HepG2 (cell line): Measurements from ENCODE around the gene ATP6V0A1. TPM values are rescaled to one million over a fixed set of nuclear protein-coding genes. Genes with fewer than 3 reads are reported as not detected.

Experiments
- ATAD3A ChIP-seq: sonication (generic); formaldehyde crosslinking; IDR thresholded peaks from 2 replicates; pipeline ENCODE4 v1.4.0; 2020; ENCODE audit warnings: missing genetic modification reagents
- CREM ChIP-seq, 2 experiments: sonication (generic) in 1 of 2; formaldehyde crosslinking in 1 of 2; IDR thresholded peaks; 2 replicates each; pipeline versions ENCODE4 v1.4.0 to v1.6.1; 2016 to 2020; ENCODE audit warnings: antibody characterized with exemption in 1 of 2, mild to moderate bottlenecking in 1 of 2, missing genetic modification reagents in 1 of 2
- KDM5B ChIP-seq: sonication (generic); formaldehyde crosslinking; IDR thresholded peaks from 2 replicates; pipeline ENCODE4 v1.4.0; 2020; ENCODE audit warnings: missing genetic modification reagents, mild to moderate bottlenecking, borderline replicate concordance
- MXI1 ChIP-seq: IDR thresholded peaks from 3 replicates; pipeline ENCODE4 v1.6.1; 2012; ENCODE audit warnings: low read depth, low read length, inconsistent platforms, borderline replicate concordance
- NCOA5 ChIP-seq: sonication (generic); formaldehyde crosslinking; IDR thresholded peaks from 2 replicates; pipeline ENCODE4 v1.4.0; 2020; ENCODE audit warnings: missing genetic modification reagents
- NR2F6 ChIP-seq, 2 experiments: IDR thresholded peaks; 2 replicates each; pipeline ENCODE4 v1.6.1; 2016; ENCODE audit warnings: antibody characterized with exemption in 1 of 2, mild to moderate bottlenecking in 1 of 2
- NR3C1 ChIP-seq: sonication (generic); formaldehyde crosslinking; IDR thresholded peaks from 2 replicates; pipeline ENCODE4 v1.4.0; 2020; ENCODE audit warnings: missing genetic modification reagents
- NRL ChIP-seq: sonication (generic); formaldehyde crosslinking; IDR thresholded peaks from 2 replicates; pipeline ENCODE4 v1.5.0; 2020; ENCODE audit warnings: missing genetic modification reagents, mild to moderate bottlenecking, moderate library complexity, borderline replicate concordance
- TOE1 ChIP-seq: sonication (generic); formaldehyde crosslinking; IDR thresholded peaks from 2 replicates; pipeline ENCODE4 v1.4.0; 2020; ENCODE audit warnings: mild to moderate bottlenecking, missing genetic modification reagents
- ZBTB20 ChIP-seq: sonication (generic); formaldehyde crosslinking; IDR thresholded peaks from 2 replicates; pipeline ENCODE4 v1.8.1; 2023; ENCODE audit warnings: missing genetic modification reagents, low read depth, mild to moderate bottlenecking, borderline replicate concordance
- ZFYVE20 ChIP-seq: sonication (generic); formaldehyde crosslinking; IDR thresholded peaks from 2 replicates; pipeline ENCODE4 v1.8.0; 2023; ENCODE audit warnings: low read depth, mild to moderate bottlenecking, moderate library complexity, missing genetic modification reagents, borderline replicate concordance
- ZNF224 ChIP-seq: sonication (generic); formaldehyde crosslinking; IDR thresholded peaks from 2 replicates; pipeline ENCODE4 v1.5.0; 2020; ENCODE audit warnings: mild to moderate bottlenecking, missing genetic modification reagents
- ZNF282 ChIP-seq: fragments of 450-650 bp; IDR thresholded peaks from 2 replicates; pipeline ENCODE4 v1.6.1; 2018; ENCODE audit not compliant: partially characterized antibody
- ZNF333 ChIP-seq: sonication (generic); formaldehyde crosslinking; IDR thresholded peaks from 2 replicates; pipeline ENCODE4 v1.4.0; 2020; ENCODE audit warnings: mild to moderate bottlenecking, missing genetic modification reagents, borderline replicate concordance
- ZNF615 ChIP-seq: sonication (generic); formaldehyde crosslinking; IDR thresholded peaks from 2 replicates; pipeline ENCODE4 v1.5.0; 2020; ENCODE audit warnings: mild to moderate bottlenecking, missing genetic modification reagents, borderline replicate concordance
- ZNF740 ChIP-seq: sonication (generic); formaldehyde crosslinking; IDR thresholded peaks from 2 replicates; pipeline ENCODE4 v1.4.0; 2020; ENCODE audit warnings: missing genetic modification reagents
- polyA plus RNA-seq, 8 experiments: library from polyadenylated mRNA; depleted of rRNA in 3 of 8; stranded (reverse) in 7 of 8; unstranded in 1 of 8; fragments of >200 nt; fragmentation: Illumina TruSeq in 4 of 8; extraction: Trizol in 4 of 8; gene quantifications; 2 replicates each; pipeline versions ENCODE4 v1.2.1 to v1.2.3, GENCODE V29; 2011 to 2016; ENCODE audit warnings: low read depth in 4 of 8, missing spikeins in 1 of 8, mixed read lengths in 1 of 8; ENCODE audit not compliant: insufficient read depth in 1 of 8
- total RNA-seq, 5 experiments: library from RNA; depleted of rRNA; stranded (reverse); fragments of >200 nt; fragmentation: Illumina TruSeq; extraction: Trizol; gene quantifications; 2 replicates each; pipeline ENCODE4 v1.2.3, GENCODE V29; 2016; ENCODE audit warnings: low read depth in 1 of 5
- TF ChIP-seq, protein P1 (sequence below): sonication (generic); formaldehyde crosslinking; IDR thresholded peaks from 2 replicates; pipeline ENCODE4 v1.5.0; 2020; ENCODE audit warnings: missing genetic modification reagents
- TF ChIP-seq, protein P2 (sequence below): sonication (generic); formaldehyde crosslinking; IDR thresholded peaks from 2 replicates; pipeline ENCODE4 v1.4.0; 2020; ENCODE audit warnings: missing genetic modification reagents, borderline replicate concordance
- TF ChIP-seq, protein P3 (sequence below): sonication (generic); formaldehyde crosslinking; IDR thresholded peaks from 2 replicates; pipeline ENCODE4 v1.5.0; 2020; ENCODE audit warnings: mild to moderate bottlenecking, missing genetic modification reagents
- TF ChIP-seq, protein P4 (sequence below): sonication (generic); formaldehyde crosslinking; IDR thresholded peaks from 2 replicates; pipeline ENCODE4 v1.8.0; 2022; ENCODE audit warnings: mild to moderate bottlenecking, missing genetic modification reagents, moderate library complexity

The ATP6V0A1 gene
- total and polyA plus RNA-seq, 2 of the 13 experiments (the other 11 are each of a cell fraction or from before 2014, with no cell fraction given) = 27.9 to 54.1 TPM

GRCh38 chr17:42536372-42537155, 77.9 kb downstream of the ATP6V0A1 start (continued):
- TF ChIP-seq, protein P1, sequence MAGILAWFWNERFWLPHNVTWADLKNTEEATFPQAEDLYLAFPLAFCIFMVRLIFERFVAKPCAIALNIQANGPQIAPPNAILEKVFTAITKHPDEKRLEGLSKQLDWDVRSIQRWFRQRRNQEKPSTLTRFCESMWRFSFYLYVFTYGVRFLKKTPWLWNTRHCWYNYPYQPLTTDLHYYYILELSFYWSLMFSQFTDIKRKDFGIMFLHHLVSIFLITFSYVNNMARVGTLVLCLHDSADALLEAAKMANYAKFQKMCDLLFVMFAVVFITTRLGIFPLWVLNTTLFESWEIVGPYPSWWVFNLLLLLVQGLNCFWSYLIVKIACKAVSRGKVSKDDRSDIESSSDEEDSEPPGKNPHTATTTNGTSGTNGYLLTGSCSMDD (CRISPR knock-in tag) = no peak
- no peak for TF ChIP-seq ZNF615
- no peak for TF ChIP-seq ZNF282
- no peak for TF ChIP-seq NR2F6 (IDR thresholded peaks at IDR 0.05)
- TF ChIP-seq NR2F6 (CRISPR knock-in tag; IDR thresholded peaks at IDR 0.05) = peak; percentile 67
- TF ChIP-seq KDM5B (CRISPR knock-in tag) = 0 out of 2 replicates have a peak, but pooled peaks have one; percentile 40
- peak; percentile 28 for TF ChIP-seq ZFYVE20 (CRISPR knock-in tag)
- no peak; the same call in 1 of the 2 replicates for TF ChIP-seq CREM (IDR thresholded peaks at IDR 0.05)
- no peak for TF ChIP-seq CREM (CRISPR knock-in tag; IDR thresholded peaks at IDR 0.05)
- 0 out of 2 replicates have a peak, but pooled peaks have one; percentile 15 for TF ChIP-seq ZNF740 (CRISPR knock-in tag)
- no peak; the same call in none of the 2 replicates for TF ChIP-seq NRL (CRISPR knock-in tag)
- TF ChIP-seq ATAD3A (CRISPR knock-in tag) = no peak
- TF ChIP-seq ZBTB20 (CRISPR knock-in tag) = 0 out of 2 replicates have a peak, but pooled peaks have one; percentile 38
- no peak; the same call in 1 of the 2 replicates for TF ChIP-seq ZNF224 (CRISPR knock-in tag)
- TF ChIP-seq, protein P2, sequence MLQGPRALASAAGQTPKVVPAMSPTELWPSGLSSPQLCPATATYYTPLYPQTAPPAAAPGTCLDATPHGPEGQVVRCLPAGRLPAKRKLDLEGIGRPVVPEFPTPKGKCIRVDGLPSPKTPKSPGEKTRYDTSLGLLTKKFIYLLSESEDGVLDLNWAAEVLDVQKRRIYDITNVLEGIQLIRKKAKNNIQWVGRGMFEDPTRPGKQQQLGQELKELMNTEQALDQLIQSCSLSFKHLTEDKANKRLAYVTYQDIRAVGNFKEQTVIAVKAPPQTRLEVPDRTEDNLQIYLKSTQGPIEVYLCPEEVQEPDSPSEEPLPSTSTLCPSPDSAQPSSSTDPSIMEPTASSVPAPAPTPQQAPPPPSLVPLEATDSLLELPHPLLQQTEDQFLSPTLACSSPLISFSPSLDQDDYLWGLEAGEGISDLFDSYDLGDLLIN (CRISPR knock-in tag) = no peak
- no peak; the same call in 1 of the 2 replicates for TF ChIP-seq ZNF333 (CRISPR knock-in tag)
- TF ChIP-seq, protein P3, sequence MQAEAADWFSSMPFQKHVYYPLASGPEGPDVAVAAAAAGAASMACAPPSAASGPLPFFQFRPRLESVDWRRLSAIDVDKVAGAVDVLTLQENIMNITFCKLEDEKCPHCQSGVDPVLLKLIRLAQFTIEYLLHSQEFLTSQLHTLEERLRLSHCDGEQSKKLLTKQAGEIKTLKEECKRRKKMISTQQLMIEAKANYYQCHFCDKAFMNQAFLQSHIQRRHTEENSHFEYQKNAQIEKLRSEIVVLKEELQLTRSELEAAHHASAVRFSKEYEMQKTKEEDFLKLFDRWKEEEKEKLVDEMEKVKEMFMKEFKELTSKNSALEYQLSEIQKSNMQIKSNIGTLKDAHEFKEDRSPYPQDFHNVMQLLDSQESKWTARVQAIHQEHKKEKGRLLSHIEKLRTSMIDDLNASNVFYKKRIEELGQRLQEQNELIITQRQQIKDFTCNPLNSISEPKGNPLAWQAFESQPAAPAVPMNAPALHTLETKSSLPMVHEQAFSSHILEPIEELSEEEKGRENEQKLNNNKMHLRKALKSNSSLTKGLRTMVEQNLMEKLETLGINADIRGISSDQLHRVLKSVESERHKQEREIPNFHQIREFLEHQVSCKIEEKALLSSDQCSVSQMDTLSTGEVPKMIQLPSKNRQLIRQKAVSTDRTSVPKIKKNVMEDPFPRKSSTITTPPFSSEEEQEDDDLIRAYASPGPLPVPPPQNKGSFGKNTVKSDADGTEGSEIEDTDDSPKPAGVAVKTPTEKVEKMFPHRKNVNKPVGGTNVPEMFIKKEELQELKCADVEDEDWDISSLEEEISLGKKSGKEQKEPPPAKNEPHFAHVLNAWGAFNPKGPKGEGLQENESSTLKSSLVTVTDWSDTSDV (CRISPR knock-in tag) = no peak; the same call in 1 of the 2 replicates
- no peak for TF ChIP-seq NCOA5
- TF ChIP-seq NR3C1 (CRISPR knock-in tag) = no peak
- TF ChIP-seq TOE1 (CRISPR knock-in tag) = no peak
- TF ChIP-seq, protein P4, sequence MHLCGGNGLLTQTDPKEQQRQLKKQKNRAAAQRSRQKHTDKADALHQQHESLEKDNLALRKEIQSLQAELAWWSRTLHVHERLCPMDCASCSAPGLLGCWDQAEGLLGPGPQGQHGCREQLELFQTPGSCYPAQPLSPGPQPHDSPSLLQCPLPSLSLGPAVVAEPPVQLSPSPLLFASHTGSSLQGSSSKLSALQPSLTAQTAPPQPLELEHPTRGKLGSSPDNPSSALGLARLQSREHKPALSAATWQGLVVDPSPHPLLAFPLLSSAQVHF = peak; percentile 23; the same call in 1 of the 2 replicates
- peak; percentile 94; the same call in 1 of the 3 replicates for TF ChIP-seq MXI1
